Measurements from ENCODE around the gene CTIF. TPM values are rescaled to one million over a fixed set of nuclear protein-coding genes. Genes with fewer than 3 reads are reported as not detected.

Gene CTIF
- total RNA-seq, 2 donors from 2014 or later: 30.6 to 61.2 TPM

GRCh38 chr18:48627216-48627615 is 88.4 kb downstream of the CTIF start:
- no peak overlapping the region for H3K4me3 ChIP-seq
- H3K4me1 ChIP-seq: peaks cover 0 to 14% of the 10 kb centered on the region in 2 donors
- no peak overlapping the region for H3K27ac ChIP-seq
- no peak for DNase-seq (ENCODE audit: low spot score)
- H3K27me3 ChIP-seq: no peaks in the 10 kb centered on the region
- no peak for TF ChIP-seq CTCF (IDR thresholded peaks at IDR 0.05)
- H3K36me3 ChIP-seq: peaks cover 8% of the 10 kb centered on the region
- H3K9me3 ChIP-seq: no peaks in the 10 kb centered on the region

GRCh38 chr18:48629730-48630324 is 91.0 kb downstream of the CTIF start:
- H3K36me3 ChIP-seq: peaks cover 8% of the 10 kb centered on the region
- no peaks in the 10 kb centered on the region for H3K4me1 ChIP-seq
- H3K27me3 ChIP-seq: no peaks in the 10 kb centered on the region
- no peak overlapping the region for H3K27ac ChIP-seq
- DNase-seq (ENCODE audit: low spot score): no peak
- TF ChIP-seq CTCF (IDR thresholded peaks at IDR 0.05): no peak
- no peak overlapping the region for H3K4me3 ChIP-seq
- no peaks in the 10 kb centered on the region for H3K9me3 ChIP-seq

GRCh38 chr18:48631851-48632250 is 93.0 kb downstream of the CTIF start:
- H3K27ac ChIP-seq: no peak overlapping the region
- no peaks in the 10 kb centered on the region for H3K27me3 ChIP-seq
- no peaks in the 10 kb centered on the region for H3K9me3 ChIP-seq
- no peak overlapping the region for H3K4me3 ChIP-seq
- peaks cover 14% of the 10 kb centered on the region for H3K36me3 ChIP-seq
- DNase-seq (ENCODE audit: low spot score): no peak
- no peak for TF ChIP-seq CTCF (IDR thresholded peaks at IDR 0.05)
- no peaks in the 10 kb centered on the region for H3K4me1 ChIP-seq

- Histone ChIP-seq H3K27ac (no peak overlapping the region), H3K27me3 (no peaks in the 10 kb centered on the region), H3K9me3 (no peaks in the 10 kb centered on the region), H3K36me3 (peaks cover 17% of the 10 kb centered on the region), H3K4me1 (no peaks in the 10 kb centered on the region), H3K4me3 (no peak overlapping the region)
- no peak for TF ChIP-seq CTCF (IDR thresholded peaks at IDR 0.05)
- no peak for DNase-seq (ENCODE audit: low spot score)
These were observed 93.9 kb downstream of the CTIF start for GRCh38 chr18:48632676-48633257.

- H3K27ac ChIP-seq: no peak overlapping the region
- H3K36me3 ChIP-seq: peaks cover 9% of the 10 kb centered on the region
- no peaks in the 10 kb centered on the region for H3K9me3 ChIP-seq
- H3K4me1 ChIP-seq: no peaks in the 10 kb centered on the region
- H3K4me3 ChIP-seq: no peak overlapping the region
- DNase-seq (ENCODE audit: low spot score): no peak
- no peak for TF ChIP-seq CTCF (IDR thresholded peaks at IDR 0.05)
- no peaks in the 10 kb centered on the region for H3K27me3 ChIP-seq
These were observed 95.7 kb downstream of the CTIF start for GRCh38 chr18:48634491-48634890.

- no peak for TF ChIP-seq CTCF (IDR thresholded peaks at IDR 0.05)
- Histone ChIP-seq H3K27me3 (no peaks in the 10 kb centered on the region), H3K9me3 (no peaks in the 10 kb centered on the region), H3K36me3 (peaks cover 9% of the 10 kb centered on the region), H3K27ac (no peak overlapping the region), H3K4me3 (no peak overlapping the region), H3K4me1 (no peaks in the 10 kb centered on the region)
- DNase-seq (ENCODE audit: low spot score): no peak
These were observed 96.1 kb downstream of the CTIF start for GRCh38 chr18:48634975-48635374.

All from right atrium auricular region (tissue), 2 donors.